Cardiac fibroblast (primary cell): ENCODE results near the gene MEDAG.

Experiments used
- DNase-seq, 2 donors: peaks; one replicate each; pipeline versions ENCODE4 v3.0.0 to v3.0.0-alpha.2; 2010; ENCODE audit warnings: low read depth in 2 of 2
- H3K4me3 ChIP-seq, 2 donors: replicated peaks in 1 of 2; 1 replicate in 1 of 2; 2 replicates in 1 of 2; pipeline ENCODE4 v1.5.1; 2011; ENCODE audit warnings: low read depth in 2 of 2, low read length in 2 of 2, mild to moderate bottlenecking in 2 of 2, moderate library complexity in 1 of 2
- CTCF ChIP-seq: IDR thresholded peaks from one replicate; pipeline ENCODE4 v1.5.1; 2011; ENCODE audit warnings: low read depth, mild to moderate bottlenecking, low read length, inconsistent platforms

Gene MEDAG

GRCh38 chr13:30872685-30873461 lies 33.2 kb upstream of the MEDAG start:
- H3K4me3 ChIP-seq = no peak overlapping the region
- no peak for TF ChIP-seq CTCF
- DNase-seq = peak; percentile 83 to 93

GRCh38 chr13:30873499-30873898 lies 32.6 kb upstream of the MEDAG start:
- peak in 1 of 2 donors; percentile 29 for DNase-seq
- TF ChIP-seq CTCF = no peak
- no peak overlapping the region for H3K4me3 ChIP-seq

GRCh38 chr13:30874111-30874510 lies 32.0 kb upstream of the MEDAG start:
- DNase-seq = no peak
- no peak for TF ChIP-seq CTCF
- H3K4me3 ChIP-seq = no peak overlapping the region

- H3K4me3 ChIP-seq = no peak overlapping the region
- no peak for TF ChIP-seq CTCF
- DNase-seq = no peak
Observed at GRCh38 chr13:30874561-30874960, 31.5 kb upstream of the MEDAG start.

- no peak for TF ChIP-seq CTCF
- no peak overlapping the region for H3K4me3 ChIP-seq
- peak; percentile 70 to 79 for DNase-seq
Observed at GRCh38 chr13:30877335-30877734, 28.7 kb upstream of the MEDAG start.

GRCh38 chr13:30880151-30880855 lies 25.8 kb upstream of the MEDAG start:
- H3K4me3 ChIP-seq = no peak overlapping the region
- TF ChIP-seq CTCF = no peak
- DNase-seq = peak; percentile 48 to 64
